Neural progenitor cell (in vitro differentiated cells): ENCODE results near the gene ATP11A. TPM values are rescaled to one million over a fixed set of nuclear protein-coding genes. Genes with fewer than 3 reads are reported as not detected.

Experiments
- DNase-seq: peaks from one replicate; pipeline ENCODE4 v3.0.0-alpha.2; 2016; ENCODE audit warnings: low spot score
- H2AFZ ChIP-seq: fragments of 200-600 bp; sonication (generic); replicated peaks from 2 replicates; pipeline ENCODE4 v1.6.1; 2016; ENCODE audit warnings: antibody characterized with exemption
- H3F3A ChIP-seq: fragments of 200-600 bp; sonication (generic); 2 replicates; pipeline ENCODE4 v1.6.1; 2016; ENCODE audit warnings: antibody characterized with exemption, low read depth
- H3K27ac ChIP-seq: fragments of 200-600 bp; sonication (generic); 2 replicates; pipeline ENCODE4 v1.5.1; 2016; ENCODE audit warnings: mild to moderate bottlenecking
- H3K27me3 ChIP-seq: fragments of 200-600 bp; sonication (generic); 2 replicates; pipeline ENCODE4 v1.6.1; 2016; ENCODE audit warnings: mild to moderate bottlenecking, moderate library complexity
- H3K36me3 ChIP-seq: fragments of 200-600 bp; sonication (generic); 2 replicates; pipeline ENCODE4 v1.5.1; 2016
- H3K4me1 ChIP-seq: fragments of 200-600 bp; sonication (generic); 2 replicates; pipeline ENCODE4 v1.6.1; 2016; ENCODE audit warnings: mixed run types
- H3K4me2 ChIP-seq: fragments of 200-600 bp; sonication (generic); 2 replicates; pipeline ENCODE4 v1.6.1; 2016
- H3K4me3 ChIP-seq: fragments of 200-600 bp; sonication (generic); 2 replicates; pipeline ENCODE4 v1.5.1; 2016
- H3K79me2 ChIP-seq: fragments of 200-600 bp; sonication (generic); 2 replicates; pipeline ENCODE4 v1.6.1; 2016; ENCODE audit warnings: low read depth
- H3K9ac ChIP-seq: fragments of 200-600 bp; sonication (generic); 2 replicates; pipeline ENCODE4 v1.6.1; 2016
- H3K9me3 ChIP-seq: fragments of 200-600 bp; sonication (generic); 2 replicates; pipeline ENCODE4 v1.5.1; 2016; ENCODE audit warnings: low read depth
- H4K20me1 ChIP-seq: fragments of 200-600 bp; sonication (generic); 2 replicates; pipeline ENCODE4 v1.6.1; 2016; ENCODE audit warnings: low read depth
- H3K27ac Mint-ChIP-seq: 3 replicates; pipeline ENCODE4 v1.8.0; 2021; ENCODE audit warnings: mixed read lengths
- H3K27me3 Mint-ChIP-seq: 2 replicates; pipeline ENCODE4 v1.8.0; 2022; ENCODE audit warnings: low read depth, mild to moderate bottlenecking, inconsistent platforms, moderate library complexity, mixed read lengths; ENCODE audit not compliant: insufficient read depth
- H3K36me3 Mint-ChIP-seq: 3 replicates; pipeline ENCODE4 v1.8.0; 2021; ENCODE audit warnings: mixed read lengths
- H3K4me1 Mint-ChIP-seq: 3 replicates; pipeline ENCODE4 v1.8.0; 2021; ENCODE audit warnings: mixed read lengths
- H3K4me3 Mint-ChIP-seq: 3 replicates; pipeline ENCODE4 v1.8.0; 2021; ENCODE audit warnings: mild to moderate bottlenecking, moderate library complexity, mixed read lengths
- H3K9me3 Mint-ChIP-seq: 3 replicates; pipeline ENCODE4 v1.8.0; 2020; ENCODE audit warnings: mixed read lengths
- CTCF ChIP-seq: fragments of 200-600 bp; sonication (generic); IDR thresholded peaks from 2 replicates; pipeline ENCODE4 v1.5.1; 2017; ENCODE audit warnings: antibody characterized with exemption, mild to moderate bottlenecking
- EZH2 ChIP-seq: fragments of 200-600 bp; sonication (generic); IDR thresholded peaks from 2 replicates; pipeline ENCODE4 v1.6.1; 2017; ENCODE audit warnings: antibody characterized with exemption, mild to moderate bottlenecking, moderate library complexity
- EZH2phosphoT487 ChIP-seq: fragments of 200-600 bp; sonication (generic); IDR thresholded peaks from 2 replicates; pipeline ENCODE4 v1.6.1; 2017; ENCODE audit warnings: antibody characterized with exemption
- total RNA-seq: library from RNA; depleted of rRNA; stranded (reverse); fragments of >200 nt; gene quantifications from 2 replicates; pipeline ENCODE4 v1.2.3, GENCODE V29; 2015; ENCODE audit warnings: low replicate concordance

ATP11A gene
- total RNA-seq, 1 donor from 2014 or later = 12.6 TPM

GRCh38 chr13:112842343-112842856 is 152.6 kb downstream of the ATP11A start:
- Histone ChIP-seq H3K27me3 (no peaks in the 10 kb centered on the region), H3K27ac (no peak overlapping the region), H4K20me1 (peaks cover 6% of the 10 kb centered on the region), H3K9me3 (no peaks in the 10 kb centered on the region), H3K79me2 (no peaks in the 10 kb centered on the region), H3K9ac (no peak overlapping the region), H3K36me3 (no peaks in the 10 kb centered on the region), H3F3A (no peaks in the 10 kb centered on the region), H3K4me3 (no peak overlapping the region), H3K4me2 (no peak overlapping the region), H3K4me1 (peaks cover 4% of the 10 kb centered on the region), H2AFZ (no peak overlapping the region)
- Mint-ChIP-seq H3K27ac (no peak overlapping the region), H3K4me1 (peaks cover 6% of the 10 kb centered on the region), H3K27me3 (peaks cover 2% of the 10 kb centered on the region), H3K9me3 (peaks cover 5% of the 10 kb centered on the region), H3K36me3 (peaks cover 34% of the 10 kb centered on the region), H3K4me3 (no peak overlapping the region)
- TF ChIP-seq EZH2phosphoT487 (no peak), CTCF (no peak), EZH2 (no peak)
- peak; percentile 71 for DNase-seq

GRCh38 chr13:112842931-112843391 is 153.1 kb downstream of the ATP11A start:
- Histone ChIP-seq H3K4me2 (no peak overlapping the region), H3K4me3 (no peak overlapping the region), H3K9ac (no peak overlapping the region), H3K79me2 (no peaks in the 10 kb centered on the region), H3F3A (no peaks in the 10 kb centered on the region), H4K20me1 (peaks cover 10% of the 10 kb centered on the region), H3K36me3 (no peaks in the 10 kb centered on the region), H2AFZ (no peak overlapping the region), H3K27ac (no peak overlapping the region), H3K4me1 (peaks cover 6% of the 10 kb centered on the region), H3K9me3 (no peaks in the 10 kb centered on the region), H3K27me3 (no peaks in the 10 kb centered on the region)
- H3K27ac Mint-ChIP-seq = no peak overlapping the region
- no peak overlapping the region for H3K4me3 Mint-ChIP-seq
- peaks cover 10% of the 10 kb centered on the region for H3K9me3 Mint-ChIP-seq
- TF ChIP-seq CTCF (no peak), EZH2 (no peak), EZH2phosphoT487 (no peak)
- peaks cover 6% of the 10 kb centered on the region for H3K4me1 Mint-ChIP-seq
- peaks cover 2% of the 10 kb centered on the region for H3K27me3 Mint-ChIP-seq
- DNase-seq = no peak
- H3K36me3 Mint-ChIP-seq = peaks cover 37% of the 10 kb centered on the region

- Histone ChIP-seq H3K4me2 (no peak overlapping the region), H4K20me1 (peaks cover 15% of the 10 kb centered on the region), H3K27ac (no peak overlapping the region), H3K9me3 (no peaks in the 10 kb centered on the region), H3K9ac (no peak overlapping the region), H2AFZ (no peak overlapping the region), H3F3A (peaks cover 3% of the 10 kb centered on the region), H3K36me3 (no peaks in the 10 kb centered on the region), H3K4me3 (no peak overlapping the region), H3K79me2 (no peaks in the 10 kb centered on the region), H3K27me3 (no peaks in the 10 kb centered on the region), H3K4me1 (peaks cover 12% of the 10 kb centered on the region)
- Mint-ChIP-seq H3K27me3 (peaks cover 2% of the 10 kb centered on the region), H3K9me3 (peaks cover 10% of the 10 kb centered on the region), H3K4me3 (no peak overlapping the region), H3K36me3 (peaks cover 41% of the 10 kb centered on the region), H3K27ac (peak overlapping the region; percentile 11), H3K4me1 (peaks cover 6% of the 10 kb centered on the region)
- TF ChIP-seq EZH2phosphoT487 = no peak
- no peak for TF ChIP-seq CTCF
- DNase-seq = no peak
Observed at GRCh38 chr13:112843392-112844111, 153.7 kb downstream of the ATP11A start.
